HepG2 (cell line): ENCODE results near the gene ARMC5. TPM values are rescaled to one million over a fixed set of nuclear protein-coding genes. Genes with fewer than 3 reads are reported as not detected.
A peak's percentile ranks its signal among the peaks of the same experiment; 100 is the strongest.

Experiments
- ATAC-seq: fragments of 200-7000 bp; cut with Tn5 transposase; 3 replicates; pipeline ENCODE4 v1.9.1; 2020; ENCODE audit warnings: mild to moderate bottlenecking, moderate library complexity
- BruUV-seq: library from RNA; stranded (reverse); fragments of 400-500 nt; replicated peaks from 2 replicates; lab custom pipeline; 2021; lab: Mats Ljungman, UMichigan
- CTCF ChIA-PET: fragments of 300-600 bp; formaldehyde crosslinking; extraction: SDS; loops from one replicate; lab custom pipeline; 2021; ENCODE audit warnings: low total read pairs, inconsistent platforms, low intra/inter-chr PET ratio; lab: Yijun Ruan, JAX
- POLR2A ChIA-PET: fragments of 350-600 bp; sonication (Branson Sonifier 250); formaldehyde crosslinking; loops from one replicate; lab custom pipeline; 2020; ENCODE audit warnings: antibody characterized with exemption, inconsistent platforms; lab: Yijun Ruan, JAX
- DNase-seq: peaks from one replicate; pipeline ENCODE4 v3.0.0-alpha.2; 2015; ENCODE audit warnings: low spot score
- FAIRE-seq: peaks from 3 replicates; lab custom pipeline; 2011; peaks lifted over from hg19 to GRCh38; lab: Jason Lieb, UNC
- H2AFZ ChIP-seq: one replicate; pipeline ENCODE4 v1.6.1; 2011; ENCODE audit warnings: low read length, inconsistent platforms
- H3K27ac ChIP-seq: fragments of 300-600 bp; 3 replicates; pipeline ENCODE4 v1.8.0; 2011; ENCODE audit warnings: mixed run types, mild to moderate bottlenecking, mixed read lengths, low read length, inconsistent platforms; ENCODE audit not compliant: insufficient read depth; ENCODE audit errors: extremely low read length
- H3K27me3 ChIP-seq, 2 experiments: fragments of 200-600 bp in 1 of 2; 2 replicates in 1 of 2; 3 replicates in 1 of 2; pipeline versions ENCODE4 v1.6.0 to v1.8.0; 2011; ENCODE audit warnings: low read length in 2 of 2, mild to moderate bottlenecking in 2 of 2, moderate library complexity in 2 of 2, inconsistent platforms in 1 of 2; ENCODE audit not compliant: insufficient read depth in 2 of 2, control insufficient read depth in 1 of 2
- H3K36me3 ChIP-seq, 2 experiments: fragments of 200-600 bp in 1 of 2; replicated peaks in 1 of 2; 2 replicates in 1 of 2; 3 replicates in 1 of 2; pipeline versions ENCODE4 v1.5.1 to v1.8.0; 2011; ENCODE audit warnings: low read length in 2 of 2, inconsistent platforms in 1 of 2; ENCODE audit not compliant: insufficient read depth in 2 of 2, control insufficient read depth in 1 of 2
- H3K4me1 ChIP-seq: 2 replicates; pipeline ENCODE4 v1.5.1; 2012; ENCODE audit warnings: low read length, inconsistent platforms; ENCODE audit not compliant: insufficient read depth
- H3K4me2 ChIP-seq: 2 replicates; pipeline ENCODE4 v1.6.0; 2011; ENCODE audit warnings: low read depth, low read length, inconsistent platforms
- H3K4me3 ChIP-seq, 3 experiments: fragments of 200-600 bp in 1 of 3; sonication (generic), shearing (Covaris generic) in 1 of 3; replicated peaks in 1 of 3; 2 replicates each; pipeline ENCODE4 v1.5.1; 2011 to 2016; ENCODE audit warnings: low read length in 3 of 3, inconsistent platforms in 2 of 3, low read depth in 2 of 3, mild to moderate bottlenecking in 2 of 3, control low read depth in 1 of 3, mixed read lengths in 1 of 3; ENCODE audit not compliant: insufficient read depth in 1 of 3
- H3K79me2 ChIP-seq: one replicate; pipeline ENCODE4 v1.6.1; 2011; ENCODE audit warnings: low read length, inconsistent platforms; ENCODE audit not compliant: insufficient read depth
- H3K9ac ChIP-seq: 2 replicates; pipeline ENCODE4 v1.6.0; 2011; ENCODE audit warnings: mild to moderate bottlenecking, low read depth, low read length, inconsistent platforms; ENCODE audit not compliant: insufficient read depth
- H3K9me3 ChIP-seq: 2 replicates; pipeline ENCODE4 v1.5.1; 2012; ENCODE audit warnings: mild to moderate bottlenecking, low read length
- H4K20me1 ChIP-seq: 2 replicates; pipeline ENCODE4 v1.6.0; 2011; ENCODE audit warnings: inconsistent platforms, mild to moderate bottlenecking, low read length, moderate library complexity; ENCODE audit not compliant: insufficient read depth
- AGO2 ChIP-seq: fragments of 200-400 bp; formaldehyde crosslinking; optimal IDR thresholded peaks from 2 replicates; pipeline ENCODE3; 2017; ENCODE audit warnings: mild to moderate bottlenecking, low read depth, low read length, moderate library complexity
- CCAR2 ChIP-seq: fragments of 200-400 bp; formaldehyde crosslinking; optimal IDR thresholded peaks from 2 replicates; pipeline ENCODE3; 2018; ENCODE audit warnings: low read depth, mild to moderate bottlenecking, low read length, moderate library complexity
- CENPX ChIP-seq: sonication (generic); formaldehyde crosslinking; IDR thresholded peaks from 2 replicates; pipeline ENCODE4 v1.9.0; 2021; ENCODE audit warnings: mild to moderate bottlenecking, missing genetic modification reagents, moderate library complexity
- IKZF4 ChIP-seq: sonication (generic); formaldehyde crosslinking; IDR thresholded peaks from 2 replicates; pipeline ENCODE4 v1.5.1; 2020; ENCODE audit warnings: borderline replicate concordance, mild to moderate bottlenecking, low read depth, missing genetic modification reagents; ENCODE audit errors: not compliant biosample characterization
- POLR2AphosphoS2 ChIP-seq: IDR thresholded peaks from 2 replicates; pipeline ENCODE4 v1.6.1; 2011; ENCODE audit warnings: low read depth, low read length, improper control_type of control experiment
- PRDM15 ChIP-seq: sonication (generic); formaldehyde crosslinking; IDR thresholded peaks from 2 replicates; pipeline ENCODE4 v1.4.0; 2020; ENCODE audit warnings: missing genetic modification reagents
- PRPF4 ChIP-seq: fragments of 200-400 bp; formaldehyde crosslinking; IDR thresholded peaks from 2 replicates; pipeline ENCODE4 v1.6.1; 2016; ENCODE audit warnings: low read length, low read depth; ENCODE audit not compliant: poor library complexity, severe bottlenecking
- ZBTB14 ChIP-seq: sonication (generic); formaldehyde crosslinking; IDR thresholded peaks from 2 replicates; pipeline ENCODE4 v1.4.0; 2020; ENCODE audit warnings: missing genetic modification reagents
- ZNF207 ChIP-seq: fragments of 450-650 bp; IDR thresholded peaks from 2 replicates; pipeline ENCODE4 v1.6.1; 2016; ENCODE audit warnings: antibody characterized with exemption, borderline replicate concordance
- ZNF3 ChIP-seq: IDR thresholded peaks from 2 replicates; pipeline ENCODE4 v1.7.0; 2017; ENCODE audit warnings: inconsistent platforms
- ZNF414 ChIP-seq: sonication (generic); formaldehyde crosslinking; IDR thresholded peaks from 2 replicates; pipeline ENCODE4 v1.5.0; 2020; ENCODE audit warnings: missing genetic modification reagents
- ZNF501 ChIP-seq: sonication (generic); formaldehyde crosslinking; IDR thresholded peaks from 2 replicates; pipeline ENCODE4 v1.5.1; 2020; ENCODE audit warnings: mild to moderate bottlenecking, moderate library complexity, missing genetic modification reagents
- ZNF530 ChIP-seq: sonication (generic); formaldehyde crosslinking; IDR thresholded peaks from 2 replicates; pipeline ENCODE4 v1.5.0; 2020; ENCODE audit warnings: low read depth, mild to moderate bottlenecking, missing genetic modification reagents
- WGBS: methylation state at CpG from one replicate; pipeline ENCODE4 v1.1.6; 2017; ENCODE audit warnings: low lambda C conversion rate; 5-methylcytosine and 5-hydroxymethylcytosine counted together
- in situ Hi-C: cut with HindIII; loops from 2 replicates; pipeline ENCODE4 v1.10.0; 2017; ENCODE audit warnings: low pct_unique_long_range_greater_than_20kb; ENCODE audit not compliant: extremely low pct_ligation_motif_present
- intact Hi-C: fragments of 100-400 bp; cut with micrococcal nuclease; formaldehyde crosslinking; loops from one replicate; pipeline ENCODE4 v1.10.0; 2022; ENCODE audit not compliant: unreplicated experiment
- polyA plus RNA-seq, 8 experiments: library from polyadenylated mRNA; depleted of rRNA in 3 of 8; stranded (reverse) in 7 of 8; unstranded in 1 of 8; fragments of >200 nt; fragmentation: Illumina TruSeq in 4 of 8; extraction: Trizol in 4 of 8; gene quantifications; 2 replicates each; pipeline versions ENCODE4 v1.2.1 to v1.2.3, GENCODE V29; 2011 to 2016; ENCODE audit warnings: low read depth in 4 of 8, missing spikeins in 1 of 8, mixed read lengths in 1 of 8; ENCODE audit not compliant: insufficient read depth in 1 of 8
- total RNA-seq, 5 experiments: library from RNA; depleted of rRNA; stranded (reverse); fragments of >200 nt; fragmentation: Illumina TruSeq; extraction: Trizol; gene quantifications; 2 replicates each; pipeline ENCODE4 v1.2.3, GENCODE V29; 2016; ENCODE audit warnings: low read depth in 1 of 5

ARMC5 gene
- total and polyA plus RNA-seq, 2 of the 13 experiments (the other 11 are each of a cell fraction or from before 2014, with no cell fraction given) = 10.8 to 22.3 TPM

GRCh38 chr16:31485571-31485970 lies 26.3 kb downstream of the ARMC5 start:
- ChIA-PET POLR2A (interaction anchor here (0.7 to 1.9 kb wide), 2 partner anchors 9 to 228 kb away, joined by 3 to 6 read pairs; a partner anchor contains a TSS), CTCF (no interaction called here)
- in situ Hi-C loops = no loop called here
- H3K4me2 ChIP-seq = no peak overlapping the region
- no peaks in the 10 kb centered on the region for H3K9me3 ChIP-seq
- BruUV-seq = no TSS peak
- peaks cover 32% of the 10 kb centered on the region for H3K4me1 ChIP-seq
- peak; percentile 9 for TF ChIP-seq AGO2
- no peak for TF ChIP-seq PRDM15
- no peak overlapping the region for H2AFZ ChIP-seq
- FAIRE-seq = no peak
- no peaks in the 10 kb centered on the region for H4K20me1 ChIP-seq
- intact Hi-C loops = no loop called here
- 90% methylated on average over 17 of the region's 17 CpGs for WGBS
- no peak for ATAC-seq
- no peak overlapping the region for H3K27ac ChIP-seq
- H3K36me3 ChIP-seq = peaks cover 0 to 8% of the 10 kb centered on the region in 2 experiments; a peak in 2 of 5 replicates
- H3K9ac ChIP-seq = no peak overlapping the region
- H3K4me3 ChIP-seq = no peak overlapping the region
- H3K79me2 ChIP-seq = no peaks in the 10 kb centered on the region
- H3K27me3 ChIP-seq = peaks cover 0 to 15% of the 10 kb centered on the region in 2 experiments; a peak in 4 of 5 replicates
- DNase-seq = no peak

- ATAC-seq (no peak), FAIRE-seq (no peak), DNase-seq (no peak)
- intact Hi-C loops (no loop called here), in situ Hi-C loops (no loop called here)
- no peaks in the 10 kb centered on the region for H3K79me2 ChIP-seq
- H4K20me1 ChIP-seq = no peaks in the 10 kb centered on the region
- H3K4me1 ChIP-seq = peaks cover 27% of the 10 kb centered on the region
- POLR2A ChIA-PET = interaction anchor here (1.9 kb wide), 1 partner anchor 9 kb away, joined by 6 read pairs; no protein-coding TSS in a partner anchor
- H3K4me3 ChIP-seq = no peak overlapping the region
- H2AFZ ChIP-seq = no peak overlapping the region
- WGBS = 100% methylated on average over 3 of the region's 5 CpGs
- BruUV-seq = no TSS peak
- peaks cover 3 to 13% of the 10 kb centered on the region in 2 experiments; a peak in 3 of 5 replicates for H3K36me3 ChIP-seq
- H3K9ac ChIP-seq = no peak overlapping the region
- H3K27ac ChIP-seq = no peak overlapping the region
- no peaks in the 10 kb centered on the region for H3K9me3 ChIP-seq
- peaks cover 0 to 11% of the 10 kb centered on the region in 2 experiments; a peak in 3 of 5 replicates for H3K27me3 ChIP-seq
- CTCF ChIA-PET = no interaction called here
- no peak overlapping the region for H3K4me2 ChIP-seq
- no peak for TF ChIP-seq POLR2AphosphoS2
- TF ChIP-seq CCAR2 = no peak
- no peak for TF ChIP-seq ZNF207
- TF ChIP-seq ZNF530 = no peak
- TF ChIP-seq ZNF3 = no peak
- TF ChIP-seq ZBTB14 = no peak
- TF ChIP-seq IKZF4 (CRISPR knock-in tag) = no peak
- TF ChIP-seq CENPX = no peak
- TF ChIP-seq ZNF501 (CRISPR knock-in tag) = no peak
- TF ChIP-seq ZNF414 (CRISPR knock-in tag) = no peak
- no peak for TF ChIP-seq PRPF4
These were observed 26.7 kb downstream of the ARMC5 start for GRCh38 chr16:31486045-31486444.
